NB4 (cell line): ENCODE measurements around the gene SETD5.

Experiments
- MYC ChIP-seq: IDR thresholded peaks from 2 replicates; pipeline ENCODE4 v1.6.1; 2011; ENCODE audit warnings: low read depth, low read length
- POLR2A ChIP-seq: IDR thresholded peaks from 2 replicates; pipeline ENCODE4 v1.6.1; 2011; ENCODE audit warnings: mild to moderate bottlenecking; ENCODE audit not compliant: insufficient read length; ENCODE audit errors: extremely low read depth
- TF ChIP-seq, protein P1 (sequence below): IDR thresholded peaks from one replicate; pipeline ENCODE4 v1.5.1; 2012; ENCODE audit warnings: low read depth, low read length

- TF ChIP-seq POLR2A (no peak), MYC (no peak)
- TF ChIP-seq, protein P1, sequence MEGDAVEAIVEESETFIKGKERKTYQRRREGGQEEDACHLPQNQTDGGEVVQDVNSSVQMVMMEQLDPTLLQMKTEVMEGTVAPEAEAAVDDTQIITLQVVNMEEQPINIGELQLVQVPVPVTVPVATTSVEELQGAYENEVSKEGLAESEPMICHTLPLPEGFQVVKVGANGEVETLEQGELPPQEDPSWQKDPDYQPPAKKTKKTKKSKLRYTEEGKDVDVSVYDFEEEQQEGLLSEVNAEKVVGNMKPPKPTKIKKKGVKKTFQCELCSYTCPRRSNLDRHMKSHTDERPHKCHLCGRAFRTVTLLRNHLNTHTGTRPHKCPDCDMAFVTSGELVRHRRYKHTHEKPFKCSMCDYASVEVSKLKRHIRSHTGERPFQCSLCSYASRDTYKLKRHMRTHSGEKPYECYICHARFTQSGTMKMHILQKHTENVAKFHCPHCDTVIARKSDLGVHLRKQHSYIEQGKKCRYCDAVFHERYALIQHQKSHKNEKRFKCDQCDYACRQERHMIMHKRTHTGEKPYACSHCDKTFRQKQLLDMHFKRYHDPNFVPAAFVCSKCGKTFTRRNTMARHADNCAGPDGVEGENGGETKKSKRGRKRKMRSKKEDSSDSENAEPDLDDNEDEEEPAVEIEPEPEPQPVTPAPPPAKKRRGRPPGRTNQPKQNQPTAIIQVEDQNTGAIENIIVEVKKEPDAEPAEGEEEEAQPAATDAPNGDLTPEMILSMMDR: no peak
These were observed 53.6 kb downstream of the SETD5 start for GRCh38 chr3:9450991-9451390.
